Osteoblast (primary cell): ENCODE results near the gene SND1. TPM values are rescaled to one million over a fixed set of nuclear protein-coding genes. Genes with fewer than 3 reads are reported as not detected.

Experiments used
- DNase-seq: peaks from one replicate; pipeline ENCODE4 v3.0.0; 2011; ENCODE audit warnings: low spot score, mixed read lengths; ENCODE audit not compliant: insufficient read length; ENCODE audit errors: missing footprints
- H2AFZ ChIP-seq: 2 replicates; pipeline ENCODE4 v1.6.0; 2011; ENCODE audit warnings: mild to moderate bottlenecking, low read length
- H3K27ac ChIP-seq: 2 replicates; pipeline ENCODE4 v1.5.1; 2011; ENCODE audit warnings: mild to moderate bottlenecking, low read depth, low read length, moderate library complexity
- H3K27me3 ChIP-seq: 2 replicates; pipeline ENCODE4 v1.6.0; 2012; ENCODE audit warnings: mild to moderate bottlenecking, control low read depth, inconsistent platforms, low read length, moderate library complexity; ENCODE audit not compliant: insufficient read depth
- H3K36me3 ChIP-seq: 2 replicates; pipeline ENCODE4 v1.5.1; 2011; ENCODE audit warnings: mild to moderate bottlenecking, low read length, control low read depth, moderate library complexity; ENCODE audit not compliant: insufficient read depth
- H3K4me1 ChIP-seq: 2 replicates; pipeline ENCODE4 v1.5.1; 2011; ENCODE audit warnings: mild to moderate bottlenecking, low read length, control low read depth, moderate library complexity; ENCODE audit not compliant: insufficient read depth
- H3K4me2 ChIP-seq: 2 replicates; pipeline ENCODE4 v1.6.0; 2011; ENCODE audit warnings: mild to moderate bottlenecking, low read length; ENCODE audit not compliant: insufficient read depth
- H3K4me3 ChIP-seq: fragments of 200-600 bp; sonication (generic); 3 replicates; pipeline ENCODE4 v1.5.1; 2012; ENCODE audit warnings: mild to moderate bottlenecking, low read length, inconsistent platforms; ENCODE audit not compliant: insufficient read depth
- H3K79me2 ChIP-seq: 2 replicates; pipeline ENCODE4 v1.6.0; 2012; ENCODE audit warnings: mild to moderate bottlenecking, low read length, control low read depth, inconsistent platforms; ENCODE audit not compliant: insufficient read depth
- H3K9me3 ChIP-seq: 2 replicates; pipeline ENCODE4 v1.5.1; 2011; ENCODE audit warnings: low read depth, low read length, control low read depth
- H4K20me1 ChIP-seq: 2 replicates; pipeline ENCODE4 v1.6.0; 2012; ENCODE audit warnings: mild to moderate bottlenecking, low read length, control low read depth; ENCODE audit not compliant: insufficient read depth
- total RNA-seq: library from RNA; depleted of rRNA; stranded (reverse); fragments of >200 nt; gene quantifications from 2 replicates; pipeline ENCODE4 v1.2.3, GENCODE V29; 2012
- TF ChIP-seq, protein P1 (sequence below): IDR thresholded peaks from 2 replicates; pipeline ENCODE4 v1.5.1; 2011; ENCODE audit warnings: mild to moderate bottlenecking, low read depth, low read length, moderate library complexity; ENCODE audit errors: extremely low read depth

The SND1 gene
- total RNA-seq, 1 donor: 257 TPM

DNA sequence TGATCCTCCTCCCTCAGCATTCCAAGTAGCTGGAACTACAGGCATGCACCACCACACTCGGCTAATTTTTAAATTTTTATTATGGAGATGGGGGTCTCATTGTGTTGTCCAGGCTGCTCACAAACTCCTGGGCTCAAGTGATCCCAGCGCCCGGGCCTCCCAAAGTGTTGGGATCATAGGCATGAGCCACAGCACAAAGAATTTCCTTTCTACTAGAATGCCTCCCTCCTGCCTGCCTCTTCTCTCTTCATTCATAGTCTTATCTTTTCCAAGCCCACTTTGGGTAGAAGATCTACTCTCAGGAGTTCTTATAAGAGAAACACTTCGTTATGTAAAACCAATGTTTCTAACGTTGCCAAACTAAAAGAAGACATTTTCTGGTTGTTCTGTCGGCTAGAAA is 235.1 kb downstream of the SND1 start:
- peaks cover 50% of the 10 kb centered on the region for H3K79me2 ChIP-seq
- no peak overlapping the region for H2AFZ ChIP-seq
- no peak overlapping the region for H3K4me2 ChIP-seq
- no peak for DNase-seq
- no peak overlapping the region for H3K4me3 ChIP-seq
- no peaks in the 10 kb centered on the region for H3K9me3 ChIP-seq
- no peak overlapping the region for H3K27ac ChIP-seq
- peaks cover 32% of the 10 kb centered on the region for H4K20me1 ChIP-seq
- H3K36me3 ChIP-seq: peaks cover 19% of the 10 kb centered on the region
- TF ChIP-seq, protein P1, sequence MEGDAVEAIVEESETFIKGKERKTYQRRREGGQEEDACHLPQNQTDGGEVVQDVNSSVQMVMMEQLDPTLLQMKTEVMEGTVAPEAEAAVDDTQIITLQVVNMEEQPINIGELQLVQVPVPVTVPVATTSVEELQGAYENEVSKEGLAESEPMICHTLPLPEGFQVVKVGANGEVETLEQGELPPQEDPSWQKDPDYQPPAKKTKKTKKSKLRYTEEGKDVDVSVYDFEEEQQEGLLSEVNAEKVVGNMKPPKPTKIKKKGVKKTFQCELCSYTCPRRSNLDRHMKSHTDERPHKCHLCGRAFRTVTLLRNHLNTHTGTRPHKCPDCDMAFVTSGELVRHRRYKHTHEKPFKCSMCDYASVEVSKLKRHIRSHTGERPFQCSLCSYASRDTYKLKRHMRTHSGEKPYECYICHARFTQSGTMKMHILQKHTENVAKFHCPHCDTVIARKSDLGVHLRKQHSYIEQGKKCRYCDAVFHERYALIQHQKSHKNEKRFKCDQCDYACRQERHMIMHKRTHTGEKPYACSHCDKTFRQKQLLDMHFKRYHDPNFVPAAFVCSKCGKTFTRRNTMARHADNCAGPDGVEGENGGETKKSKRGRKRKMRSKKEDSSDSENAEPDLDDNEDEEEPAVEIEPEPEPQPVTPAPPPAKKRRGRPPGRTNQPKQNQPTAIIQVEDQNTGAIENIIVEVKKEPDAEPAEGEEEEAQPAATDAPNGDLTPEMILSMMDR: no peak
- H3K27me3 ChIP-seq: no peaks in the 10 kb centered on the region
- H3K4me1 ChIP-seq: peaks cover 33% of the 10 kb centered on the region

DNA sequence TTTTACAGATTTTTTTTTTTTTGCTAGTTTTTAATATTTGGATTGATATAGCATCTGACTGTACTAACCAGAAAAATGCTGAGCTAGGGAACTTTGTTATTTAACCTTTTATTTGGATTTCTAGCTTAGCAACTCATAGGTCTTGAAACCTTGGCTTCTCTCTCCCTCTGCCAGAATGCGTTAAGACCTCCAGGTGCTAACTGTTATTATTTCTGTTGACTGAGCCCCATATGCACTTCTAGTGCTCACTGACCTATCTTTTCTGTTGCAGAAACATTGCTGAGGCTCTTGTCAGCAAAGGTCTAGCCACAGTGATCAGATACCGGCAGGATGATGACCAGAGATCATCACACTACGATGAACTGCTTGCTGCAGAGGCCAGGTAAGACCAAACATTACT is 235.6 kb downstream of the SND1 start:
- Histone ChIP-seq H2AFZ (no peak overlapping the region), H4K20me1 (peaks cover 32% of the 10 kb centered on the region), H3K4me2 (no peak overlapping the region), H3K27me3 (no peaks in the 10 kb centered on the region), H3K36me3 (peaks cover 19% of the 10 kb centered on the region), H3K9me3 (no peaks in the 10 kb centered on the region), H3K27ac (no peak overlapping the region), H3K79me2 (peaks cover 48% of the 10 kb centered on the region), H3K4me1 (peaks cover 33% of the 10 kb centered on the region), H3K4me3 (no peak overlapping the region)
- TF ChIP-seq, protein P1: no peak
- DNase-seq: no peak

DNA sequence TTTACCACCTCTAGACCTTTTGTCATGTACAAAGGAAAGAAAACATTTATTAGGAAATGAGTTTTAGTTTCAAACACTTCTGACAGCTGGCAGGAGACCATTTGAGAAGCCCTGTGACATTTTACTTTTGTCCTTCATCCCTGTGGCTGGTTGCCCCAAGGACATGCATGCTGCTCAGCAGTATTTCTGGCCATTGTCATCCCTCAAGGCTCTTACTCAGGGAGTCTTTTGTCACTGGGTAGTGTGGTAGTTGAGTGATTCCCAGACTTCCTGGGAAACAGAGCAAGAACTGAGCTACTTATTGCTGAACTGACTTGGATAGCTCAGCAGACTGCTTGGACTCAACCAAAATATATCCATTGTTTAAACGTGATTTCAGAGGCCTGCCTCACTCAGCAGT is 236.4 kb downstream of the SND1 start:
- TF ChIP-seq, protein P1: no peak
- Histone ChIP-seq H3K36me3 (peaks cover 19% of the 10 kb centered on the region), H3K4me3 (no peak overlapping the region), H3K27me3 (no peaks in the 10 kb centered on the region), H3K79me2 (peaks cover 45% of the 10 kb centered on the region), H4K20me1 (peaks cover 35% of the 10 kb centered on the region), H3K4me2 (no peak overlapping the region), H3K27ac (no peak overlapping the region), H3K9me3 (no peaks in the 10 kb centered on the region), H2AFZ (no peak overlapping the region), H3K4me1 (peaks cover 33% of the 10 kb centered on the region)
- DNase-seq: no peak

GRCh38 chr7:127888825-127889224 is 236.8 kb downstream of the SND1 start:
- Histone ChIP-seq H3K9me3 (no peaks in the 10 kb centered on the region), H3K36me3 (peaks cover 19% of the 10 kb centered on the region), H3K4me3 (no peak overlapping the region), H3K4me1 (peaks cover 33% of the 10 kb centered on the region), H2AFZ (no peak overlapping the region), H3K4me2 (no peak overlapping the region), H4K20me1 (peaks cover 39% of the 10 kb centered on the region), H3K27me3 (no peaks in the 10 kb centered on the region), H3K27ac (no peak overlapping the region), H3K79me2 (peaks cover 45% of the 10 kb centered on the region)
- DNase-seq: no peak
- TF ChIP-seq, protein P1: no peak
